ENCODE measurements around the gene ALG11.
A peak's percentile ranks its signal among the peaks of the same experiment; 100 is the strongest.
"Not testable (repeated sequence)": the region's sequence is repeated elsewhere in the genome, so short reads cannot be mapped to it uniquely, and the experiment has no call there.

Gene ALG11, protein sequence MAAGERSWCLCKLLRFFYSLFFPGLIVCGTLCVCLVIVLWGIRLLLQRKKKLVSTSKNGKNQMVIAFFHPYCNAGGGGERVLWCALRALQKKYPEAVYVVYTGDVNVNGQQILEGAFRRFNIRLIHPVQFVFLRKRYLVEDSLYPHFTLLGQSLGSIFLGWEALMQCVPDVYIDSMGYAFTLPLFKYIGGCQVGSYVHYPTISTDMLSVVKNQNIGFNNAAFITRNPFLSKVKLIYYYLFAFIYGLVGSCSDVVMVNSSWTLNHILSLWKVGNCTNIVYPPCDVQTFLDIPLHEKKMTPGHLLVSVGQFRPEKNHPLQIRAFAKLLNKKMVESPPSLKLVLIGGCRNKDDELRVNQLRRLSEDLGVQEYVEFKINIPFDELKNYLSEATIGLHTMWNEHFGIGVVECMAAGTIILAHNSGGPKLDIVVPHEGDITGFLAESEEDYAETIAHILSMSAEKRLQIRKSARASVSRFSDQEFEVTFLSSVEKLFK

DNA sequence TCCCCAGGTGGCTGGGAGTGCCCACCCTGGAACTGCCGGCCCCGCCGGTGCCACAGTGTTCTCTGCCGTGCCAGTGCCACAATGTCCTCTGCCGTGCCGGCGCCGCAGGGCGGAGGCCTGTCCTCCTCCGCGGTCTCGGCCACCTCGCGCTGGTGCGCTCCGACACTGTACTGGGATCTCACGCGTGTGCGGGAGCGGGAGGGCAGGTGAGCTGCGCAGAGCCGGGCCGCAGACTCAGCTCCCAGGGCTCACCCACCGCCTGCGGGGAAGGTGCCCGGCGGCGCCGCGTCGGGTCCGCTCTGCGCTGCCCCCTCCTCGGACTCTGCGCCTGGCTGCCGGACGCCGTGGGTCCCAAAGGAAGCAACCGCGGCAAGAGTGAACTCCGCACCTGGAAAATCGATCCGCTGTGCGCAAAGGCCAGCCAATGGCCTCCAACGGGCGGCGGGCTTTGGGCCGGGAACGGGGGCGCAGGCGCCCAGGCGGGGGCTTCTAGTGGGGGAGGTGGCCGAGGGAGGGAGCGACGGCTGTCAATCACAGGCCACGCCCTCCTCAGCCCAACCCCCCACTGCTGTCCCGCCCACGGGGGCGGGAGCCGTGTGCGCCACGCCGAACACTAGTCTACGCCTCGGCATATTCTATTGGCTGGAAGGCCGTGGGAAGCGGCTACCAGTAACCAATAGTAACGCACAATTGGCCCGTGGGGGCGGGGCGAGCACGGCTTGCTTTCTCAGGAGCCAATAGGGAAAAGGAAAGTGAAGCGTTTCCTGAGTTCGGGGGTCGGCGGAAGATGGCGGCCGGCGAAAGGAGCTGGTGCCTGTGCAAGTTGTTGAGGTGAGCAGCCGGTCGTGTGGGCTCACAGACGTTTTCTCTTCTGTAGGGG is at the start of gene ALG11:
ALG11 (plus strand) TSS at position 767 of the 880 bp plus-strand sequence; CDS start at position 788, 21 bp downstream.
- DNase-seq (ENCODE audit: low read depth in 2 of 3, low spot score in 2 of 3) = peak; percentile 99

- DNase-seq (ENCODE audit: low read depth in 2 of 3, low spot score in 2 of 3) = no peak
Measured at GRCh38 chr13:51966186-51966585, 46.0 kb upstream of the ALG11 start.

GRCh38 chr13:51967482-51968446 is 44.4 kb upstream of the ALG11 start:
- no peak for DNase-seq (ENCODE audit: low read depth in 2 of 3, low spot score in 2 of 3)

- no peak for DNase-seq (ENCODE audit: low read depth in 2 of 3, low spot score in 2 of 3)
Measured at GRCh38 chr13:51970349-51970748, 41.8 kb upstream of the ALG11 start.

DNA sequence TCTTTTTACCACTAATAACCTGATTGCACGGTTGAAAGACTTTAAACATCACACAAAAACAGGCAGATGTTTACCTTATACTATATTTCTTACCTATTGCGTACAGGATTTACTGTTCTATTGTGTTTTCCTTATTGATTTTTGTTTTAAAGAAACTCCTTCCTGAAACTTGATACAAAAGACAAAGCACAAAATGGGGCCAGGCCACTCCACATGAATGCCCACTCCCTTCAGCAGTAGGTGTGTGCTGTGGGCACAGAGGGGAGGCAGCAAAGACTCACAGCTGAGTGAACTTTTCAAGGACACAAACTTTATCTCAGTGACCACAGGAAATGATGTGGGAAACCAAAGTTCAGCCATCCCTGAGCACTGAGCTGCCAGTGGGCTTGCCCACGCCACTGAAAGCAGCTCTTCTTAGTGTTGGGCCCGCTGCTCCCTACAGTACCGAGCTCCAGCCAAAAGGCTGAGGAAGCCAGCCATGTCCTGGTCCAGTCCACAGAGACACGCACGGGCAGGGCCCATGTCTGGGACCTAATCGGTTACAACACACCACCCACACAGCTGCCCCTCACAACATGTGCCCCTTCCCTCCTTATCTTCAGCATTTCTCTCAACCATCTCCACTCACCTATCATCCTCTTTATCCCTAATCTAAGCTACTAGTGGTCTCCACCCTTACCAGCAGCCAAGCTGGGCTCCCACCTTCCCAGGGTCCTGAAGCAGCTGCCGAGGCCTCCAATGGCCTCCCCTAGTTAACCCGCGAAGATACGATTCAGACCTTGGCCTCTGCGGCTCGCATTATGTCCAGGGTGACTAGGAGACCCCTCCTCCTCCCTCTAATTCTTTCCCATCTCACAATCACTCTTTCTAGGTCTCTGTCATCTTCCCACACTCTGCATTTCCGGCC is 40.4 kb upstream of the ALG11 start:
- no peak for DNase-seq (ENCODE audit: low read depth in 2 of 3, low spot score in 2 of 3)

GRCh38 chr13:51974482-51974881 is 37.7 kb upstream of the ALG11 start:
- DNase-seq (ENCODE audit: low read depth in 2 of 3, low spot score in 2 of 3) = no peak

GRCh38 chr13:51976423-51976822 is 35.8 kb upstream of the ALG11 start:
- no peak for DNase-seq (ENCODE audit: low read depth in 2 of 3, low spot score in 2 of 3)

DNA sequence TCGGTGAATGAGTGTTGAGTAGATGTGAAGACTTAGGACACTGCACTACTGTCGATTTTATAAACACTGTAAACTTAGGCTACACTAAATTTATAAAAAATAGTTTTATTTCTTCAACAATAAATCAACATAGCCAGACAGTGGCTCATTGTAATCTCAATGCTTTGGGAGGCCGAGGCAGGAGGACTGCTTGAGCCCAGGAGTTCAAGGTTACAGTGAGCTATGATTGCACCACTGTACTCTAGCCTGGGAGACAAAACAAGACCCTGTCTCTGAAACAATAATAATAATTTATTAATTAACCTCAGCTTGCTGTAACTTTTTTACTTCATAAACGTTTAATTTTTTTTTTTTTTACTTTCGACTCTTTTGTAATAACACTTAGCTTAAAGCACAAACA is 35.3 kb upstream of the ALG11 start:
- DNase-seq (ENCODE audit: low read depth in 2 of 3, low spot score in 2 of 3) = no peak

DNA sequence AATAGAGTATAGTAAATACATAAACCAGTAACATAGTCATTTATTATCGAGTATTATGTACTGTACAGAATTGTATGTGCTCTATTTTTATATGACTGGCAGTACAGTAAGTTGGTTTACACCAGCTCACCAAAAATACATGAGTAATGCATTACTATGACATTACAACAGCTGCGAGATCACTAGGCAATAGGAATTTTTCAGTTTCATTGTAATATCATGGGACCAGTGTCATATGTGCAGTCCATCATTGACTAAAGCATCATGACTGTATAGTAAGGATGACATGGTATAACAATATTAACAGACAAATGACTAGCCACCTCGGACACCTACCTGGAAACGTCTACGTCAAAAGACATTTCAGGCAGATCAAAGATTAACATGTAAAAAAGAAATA is 34.6 kb upstream of the ALG11 start:
- DNase-seq (ENCODE audit: low read depth in 2 of 3, low spot score in 2 of 3) = no peak

GRCh38 chr13:51978796-51979556 is 33.2 kb upstream of the ALG11 start:
- no peak for DNase-seq (ENCODE audit: low read depth in 2 of 3, low spot score in 2 of 3)

- no peak for DNase-seq (ENCODE audit: low read depth in 2 of 3, low spot score in 2 of 3)
Measured at GRCh38 chr13:51980908-51981307, 31.3 kb upstream of the ALG11 start.

GRCh38 chr13:51981355-51981754 is 30.8 kb upstream of the ALG11 start:
- no peak for DNase-seq (ENCODE audit: low read depth in 2 of 3, low spot score in 2 of 3)

- not testable (repeated sequence) for DNase-seq (ENCODE audit: low read depth in 2 of 3, low spot score in 2 of 3)
Measured at GRCh38 chr13:51983292-51983691, 28.9 kb upstream of the ALG11 start.

DNA sequence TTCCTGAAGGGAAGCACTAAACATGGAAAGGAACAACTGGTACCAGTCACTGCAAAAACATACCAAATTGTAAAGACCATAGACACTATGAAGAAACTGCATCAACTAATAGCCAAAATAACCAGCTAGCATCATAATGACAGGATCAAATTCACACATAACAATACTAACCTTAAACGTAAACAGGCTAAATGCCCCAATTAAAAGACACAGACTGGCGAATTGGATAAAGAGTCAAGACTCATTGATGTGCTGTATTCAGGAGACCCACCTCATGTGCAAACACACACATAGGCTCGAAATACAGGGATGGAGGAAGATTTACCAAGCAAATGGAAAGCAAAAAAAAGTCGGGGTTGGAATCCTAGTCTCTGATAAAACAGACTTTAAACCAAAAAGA is 27.3 kb upstream of the ALG11 start:
- DNase-seq (ENCODE audit: low read depth in 2 of 3, low spot score in 2 of 3) = not testable (repeated sequence)

GRCh38 chr13:51988988-51989618 is 23.1 kb upstream of the ALG11 start:
- DNase-seq (ENCODE audit: low read depth in 2 of 3, low spot score in 2 of 3) = no peak

- no peak for DNase-seq (ENCODE audit: low read depth in 2 of 3, low spot score in 2 of 3)
Measured at GRCh38 chr13:51993713-51994112, 18.5 kb upstream of the ALG11 start.

DNA sequence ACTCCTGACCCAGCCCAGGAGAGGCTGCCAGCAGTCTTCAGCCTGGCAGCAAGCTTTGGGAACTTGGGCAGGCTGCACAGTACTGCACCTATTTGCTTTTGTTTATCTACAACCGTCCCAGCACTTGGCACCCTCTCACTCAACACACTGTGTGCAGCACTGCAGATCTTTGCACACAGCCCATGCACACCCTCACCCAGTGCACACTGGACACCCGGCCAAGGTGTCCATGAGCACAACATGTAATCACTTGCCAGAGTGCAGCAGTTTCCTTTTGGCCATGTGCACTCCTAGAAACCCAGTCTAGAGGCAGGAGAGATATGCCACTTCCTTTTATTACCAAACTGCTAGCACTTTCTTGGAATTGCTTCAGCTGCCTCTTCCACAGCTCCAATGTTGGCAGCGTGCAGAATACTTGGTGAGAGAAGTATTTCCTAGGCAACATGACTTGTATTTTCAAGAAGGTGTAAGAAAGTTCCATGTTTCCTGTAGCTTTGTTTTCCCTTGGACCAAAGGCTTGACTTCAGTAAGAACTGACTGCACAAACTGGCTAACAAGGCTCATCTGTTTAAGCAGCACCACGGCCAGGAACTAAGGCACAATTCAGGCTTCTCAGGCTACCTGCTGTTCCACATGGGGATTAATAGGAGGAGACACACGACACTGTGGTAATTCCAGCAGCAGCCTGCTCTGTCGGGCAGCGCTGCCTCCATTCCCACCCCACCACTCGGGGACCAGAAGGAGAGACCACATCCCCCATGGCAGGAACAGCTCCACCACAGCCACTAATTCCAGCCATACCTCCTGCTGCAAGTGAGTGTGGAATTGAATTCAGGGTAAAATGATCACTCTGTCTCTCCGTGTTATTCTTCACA is 16.3 kb upstream of the ALG11 start:
- DNase-seq (ENCODE audit: low read depth in 2 of 3, low spot score in 2 of 3) = no peak

DNA sequence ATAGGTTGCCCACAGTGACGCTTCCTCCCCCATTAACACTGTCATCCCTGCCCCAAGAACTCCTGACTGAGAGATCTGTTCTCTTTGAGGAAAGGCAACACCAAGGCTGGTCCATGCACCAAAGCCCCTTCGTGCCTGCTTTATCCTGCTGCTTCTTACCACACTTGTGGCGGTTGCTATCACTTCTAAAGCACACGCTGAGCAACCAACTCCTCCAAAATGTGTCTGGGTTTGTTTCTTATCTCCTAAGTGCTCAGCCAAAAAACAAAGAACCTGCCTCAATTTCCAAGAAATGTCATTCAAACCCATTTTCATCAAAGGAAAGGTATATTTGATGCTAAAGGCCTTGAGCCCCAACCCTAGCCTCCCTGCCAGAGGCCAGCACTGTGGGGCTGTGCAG is 15.6 kb upstream of the ALG11 start:
- DNase-seq (ENCODE audit: low read depth in 2 of 3, low spot score in 2 of 3) = no peak
